Esophagus squamous epithelium (tissue), 5 donors: ENCODE measurements around the gene TRAPPC11. TPM values are rescaled to one million over a fixed set of nuclear protein-coding genes. Genes with fewer than 3 reads are reported as not detected.

ENCODE experiments used
- DNase-seq: peaks from one replicate; lab custom pipeline; 2025; lab: John Stamatoyannopoulos, UW
- H3K27ac ChIP-seq, 4 donors: fragments of 200-600 bp; sonication (generic); one replicate each; pipeline ENCODE4 v1.5.1; 2016 to 2019; ENCODE audit warnings: mild to moderate bottlenecking in 1 of 4
- H3K27me3 ChIP-seq, 4 donors: fragments of 200-600 bp; sonication (generic); 1 replicate in 3 of 4; 2 replicates in 1 of 4; pipeline versions ENCODE4 v1.5.1 to v1.6.0; 2017 to 2021; ENCODE audit warnings: antibody characterized with exemption in 1 of 4
- H3K36me3 ChIP-seq, 3 donors: fragments of 200-600 bp; sonication (generic); one replicate each; pipeline ENCODE4 v1.5.1; 2016 to 2019
- H3K4me1 ChIP-seq, 3 donors: fragments of 200-600 bp; sonication (generic); one replicate each; pipeline ENCODE4 v1.5.1; 2017 to 2019
- H3K4me3 ChIP-seq, 4 donors: fragments of 200-600 bp; sonication (generic); 1 replicate in 3 of 4; 2 replicates in 1 of 4; pipeline ENCODE4 v1.5.1; 2016 to 2019; ENCODE audit warnings: mild to moderate bottlenecking in 2 of 4, moderate library complexity in 1 of 4
- H3K9me3 ChIP-seq, 3 donors: fragments of 200-600 bp; sonication (generic); one replicate each; pipeline ENCODE4 v1.5.1; 2016 to 2019
- CTCF ChIP-seq, 6 experiments: fragments of 450-650 bp in 4 of 6; fragments of 200-600 bp in 2 of 6; sonication (generic) in 2 of 6; IDR thresholded peaks; one replicate each; pipeline ENCODE4 v1.5.1; 2016 to 2019; ENCODE audit warnings: antibody characterized with exemption in 6 of 6, mild to moderate bottlenecking in 4 of 6, moderate library complexity in 4 of 6
- POLR2A ChIP-seq, 4 donors: fragments of 450-650 bp; IDR thresholded peaks; one replicate each; pipeline ENCODE4 v1.6.1; 2017; ENCODE audit warnings: antibody characterized with exemption in 4 of 4, mild to moderate bottlenecking in 4 of 4, moderate library complexity in 3 of 4
- WGBS, 2 donors: methylation state at CpG; one replicate each; pipeline ENCODE4 v1.1.5; 2018; 5-methylcytosine and 5-hydroxymethylcytosine counted together
- intact Hi-C: fragments of 100-400 bp; cut with DNase I; formaldehyde crosslinking; loops from one replicate; pipeline ENCODE4 v1.15.0; 2022
- small RNA-seq, 4 donors: library from RNA; depleted of rRNA; stranded (forward); fragments of <200 nt; gene quantifications; one replicate each; pipeline ENCODE3, GENCODE V24; 2016
- total RNA-seq, 4 donors: library from RNA; depleted of rRNA; stranded (reverse); fragments of >200 nt; gene quantifications; one replicate each; pipeline ENCODE4 v1.1.0, GENCODE V29; 2016
- donor health status: DM: yes; HTN: yes; CAD: no.

TRAPPC11 gene
- total RNA-seq, 4 donors from 2014 or later, result 24.5 to 36.2 (median 34.6) TPM

DNA sequence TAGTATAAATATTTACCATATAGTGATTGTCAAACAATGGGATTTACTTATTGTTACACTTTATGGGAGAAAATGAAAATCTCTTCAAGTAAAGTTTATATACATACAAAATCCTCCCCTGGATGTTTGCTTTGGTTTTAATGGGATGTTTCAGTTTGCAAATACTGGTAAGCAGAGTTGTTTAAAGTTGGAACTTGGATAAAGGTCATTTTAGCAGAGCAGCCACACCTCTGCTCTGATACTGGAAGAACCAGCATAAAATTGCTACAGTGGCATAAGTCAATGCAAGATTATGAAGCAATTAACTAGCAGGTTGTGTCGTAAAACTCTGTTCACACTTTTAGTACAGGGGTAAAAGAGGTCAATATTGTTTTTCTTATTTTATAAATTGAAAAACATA, 101.2 kb downstream of the TRAPPC11 start:
- WGBS, 2 donors, result 33 to 63% methylated on average over 1 of the region's 1 CpG
- no peaks in the 10 kb centered on the region for H3K27me3 ChIP-seq
- DNase-seq, result no peak
- H3K9me3 ChIP-seq, result no peaks in the 10 kb centered on the region
- intact Hi-C loops, result no loop called here
- peak overlapping the region in 2 of 4 donors; percentile 34 to 39 for H3K27ac ChIP-seq
- H3K4me1 ChIP-seq, result peaks cover 7 to 51% (median 14%) of the 10 kb centered on the region in 3 donors
- TF ChIP-seq POLR2A (IDR thresholded peaks at IDR 0.05), result no peak
- TF ChIP-seq CTCF (IDR thresholded peaks at IDR 0.05), result no peak
- no peaks in the 10 kb centered on the region for H3K36me3 ChIP-seq
- H3K4me3 ChIP-seq, result no peak overlapping the region

Small RNAs within 50 kb of the gene (small RNA-seq; reads per million reads assigned to genes)
- gene RNU6-1053P, result 0 to 0.09 (median 0) reads per million in 4 donors
- 0 reads per million in 4 donors for gene RNU6-335P
- gene RNU6-479P, result 0 reads per million in 4 donors

Other genes with a start within 250 kb of the TRAPPC11 start
- gene CDKN2AIP, start 214.7 kb upstream of the TRAPPC11 start, total RNA-seq, result 10 to 100 TPM; 20.3 to 33.5 (median 27.2) TPM
- gene ING2, start 154.2 kb upstream of the TRAPPC11 start, total RNA-seq, result 10 to 100 TPM in 3 of 4 donors, 1 to 10 TPM in 1; 8.1 to 19.3 (median 16.6) TPM
- 10 to 100 TPM; 15.1 to 33.9 (median 26.0) TPM for gene RWDD4, start 108 bp upstream of the TRAPPC11 start, total RNA-seq
- gene STOX2, start 246.0 kb downstream of the TRAPPC11 start, total RNA-seq, result 10 to 100 TPM; 21.6 to 23.7 (median 22.8) TPM